Endothelial cell of umbilical vein (primary cell): ENCODE measurements around the gene LRRC28. TPM values are rescaled to one million over a fixed set of nuclear protein-coding genes. Genes with fewer than 3 reads are reported as not detected.

Source experiments
- BruUV-seq: library from RNA; stranded (reverse); fragments of 400-500 nt; replicated peaks from 2 replicates; lab custom pipeline; 2021; lab: Mats Ljungman, UMichigan
- CTCF ChIA-PET: fragments of 300-600, 350-600 bp; sonication (Branson Sonifier 250); formaldehyde crosslinking; loops from one replicate; lab custom pipeline; 2021; ENCODE audit warnings: antibody characterized with exemption, inconsistent platforms; lab: Charles Lee
- POLR2A ChIA-PET: fragments of 300-600, 350-600 bp; sonication (Branson Sonifier 250); formaldehyde crosslinking; loops from one replicate; lab custom pipeline; 2021; ENCODE audit warnings: antibody characterized with exemption, inconsistent platforms; lab: Charles Lee
- DNase-seq: peaks from one replicate; pipeline ENCODE4 v3.0.0-alpha.2; 2011; ENCODE audit warnings: low read depth, low spot score
- FAIRE-seq: peaks from 2 replicates; lab custom pipeline; 2011; peaks lifted over from hg19 to GRCh38; lab: Jason Lieb, UNC
- H2AFZ ChIP-seq: 2 replicates; pipeline ENCODE4 v1.6.0; 2012; ENCODE audit warnings: low read depth, low read length, control low read depth, inconsistent platforms
- H3K27ac ChIP-seq: 2 replicates; pipeline ENCODE4 v1.5.1; 2011; ENCODE audit warnings: low read depth, mild to moderate bottlenecking, control low read depth, low read length, moderate library complexity; ENCODE audit not compliant: insufficient read depth
- H3K27me3 ChIP-seq, 2 experiments: 2 replicates each; pipeline versions ENCODE4 v1.6.0 to v1.6.1; 2011; ENCODE audit warnings: low read length in 2 of 2, mixed read lengths in 1 of 2; ENCODE audit not compliant: control insufficient read depth in 2 of 2, insufficient read depth in 2 of 2
- H3K36me3 ChIP-seq, 2 experiments: 2 replicates in 1 of 2; 3 replicates in 1 of 2; pipeline ENCODE4 v1.5.1; 2011; ENCODE audit warnings: low read length in 2 of 2, mild to moderate bottlenecking in 1 of 2, moderate library complexity in 1 of 2; ENCODE audit not compliant: control insufficient read depth in 2 of 2, insufficient read depth in 2 of 2; ENCODE audit errors: extremely low read depth in 1 of 2
- H3K4me1 ChIP-seq: 3 replicates; pipeline ENCODE4 v1.5.1; 2011; ENCODE audit warnings: mild to moderate bottlenecking, low read length; ENCODE audit not compliant: control insufficient read depth, insufficient read depth; ENCODE audit errors: extremely low read depth
- H3K4me2 ChIP-seq: 2 replicates; pipeline ENCODE4 v1.6.1; 2011; ENCODE audit warnings: low read length, control low read depth, mixed read lengths; ENCODE audit not compliant: insufficient read depth
- H3K4me3 ChIP-seq, 3 experiments: fragments of 200-600 bp in 1 of 3; sonication (generic), shearing (Covaris generic) in 1 of 3; replicated peaks in 1 of 3; 2 replicates each; pipeline ENCODE4 v1.5.1; 2011 to 2016; ENCODE audit warnings: control low read depth in 3 of 3, low read length in 3 of 3, mild to moderate bottlenecking in 2 of 3, inconsistent platforms in 1 of 3, low read depth in 1 of 3, moderate library complexity in 1 of 3; ENCODE audit not compliant: insufficient read depth in 1 of 3
- H3K79me2 ChIP-seq: 2 replicates; pipeline ENCODE4 v1.6.0; 2012; ENCODE audit warnings: low read length, inconsistent platforms; ENCODE audit not compliant: control insufficient read depth, insufficient read depth
- H3K9ac ChIP-seq: replicated peaks from 2 replicates; pipeline ENCODE3; 2011; ENCODE audit warnings: low read length, control low read depth; ENCODE audit not compliant: insufficient read depth; ENCODE audit errors: extremely low read depth
- H3K9me1 ChIP-seq: replicated peaks from 3 replicates; pipeline ENCODE4 v1.6.0; 2011; ENCODE audit warnings: mild to moderate bottlenecking, low read length; ENCODE audit not compliant: control insufficient read depth, insufficient read depth; ENCODE audit errors: extremely low read depth
- H3K9me3 ChIP-seq: replicated peaks from 2 replicates; pipeline ENCODE4 v1.5.1; 2012; ENCODE audit warnings: low read length, inconsistent platforms; ENCODE audit not compliant: control insufficient read depth, insufficient read depth
- H4K20me1 ChIP-seq: replicated peaks from 2 replicates; pipeline ENCODE3; 2011; ENCODE audit warnings: mild to moderate bottlenecking, low read length; ENCODE audit not compliant: control insufficient read depth, insufficient read depth; ENCODE audit errors: extremely low read depth
- EZH2 ChIP-seq: IDR thresholded peaks from 2 replicates; pipeline ENCODE4 v1.6.1; 2012; ENCODE audit warnings: borderline replicate concordance, low read depth, mild to moderate bottlenecking, moderate library complexity, low read length, inconsistent platforms; ENCODE audit not compliant: severe bottlenecking
- FOS ChIP-seq: IDR thresholded peaks from 2 replicates; pipeline ENCODE4 v1.6.1; 2011; ENCODE audit warnings: mild to moderate bottlenecking, low read length, moderate library complexity, borderline replicate concordance; ENCODE audit not compliant: insufficient read depth
- MAX ChIP-seq: IDR thresholded peaks from 2 replicates; pipeline ENCODE4 v1.6.1; 2011; ENCODE audit not compliant: insufficient read depth, insufficient read length
- MYC ChIP-seq: IDR thresholded peaks from one replicate; pipeline ENCODE4 v1.6.1; 2011; ENCODE audit warnings: mild to moderate bottlenecking, low read depth, low read length
- POLR2A ChIP-seq: IDR thresholded peaks from 2 replicates; pipeline ENCODE4 v1.6.1; 2012; ENCODE audit warnings: low read depth, mild to moderate bottlenecking, control low read depth, low read length
- POLR2AphosphoS5 ChIP-seq: IDR thresholded peaks from 2 replicates; pipeline ENCODE4 v1.6.1; 2012; ENCODE audit warnings: low read depth, mild to moderate bottlenecking, control low read depth, low read length, moderate library complexity; ENCODE audit not compliant: insufficient read depth
- dilution Hi-C: fragments of 300-500 bp; cut with MboI; formaldehyde crosslinking; loops from one replicate; pipeline ENCODE4 v1.15.0; 2019; ENCODE audit warnings: low sequenced_read_pairs; ENCODE audit not compliant: extremely low pct_ligation_motif_present
- intact Hi-C: fragments of 100-400 bp; cut with micrococcal nuclease; formaldehyde crosslinking; loops from one replicate; pipeline ENCODE4 v1.10.0; 2022
- polyA plus RNA-seq, 4 experiments: library from polyadenylated mRNA; depleted of rRNA in 3 of 4; stranded (reverse) in 3 of 4; unstranded in 1 of 4; fragments of >200 nt; gene quantifications; 2 replicates each; pipeline versions ENCODE4 v1.2.1 to v1.2.3, GENCODE V29; 2011 to 2012; ENCODE audit warnings: missing spikeins in 1 of 4
- total RNA-seq: library from RNA; stranded (reverse); gene quantifications from 2 replicates; pipeline ENCODE4 v1.2.3, GENCODE V29; 2021
- TF ChIP-seq, protein P1 (sequence below), 2 donors: IDR thresholded peaks; 1 replicate in 1 of 2; 2 replicates in 1 of 2; pipeline ENCODE4 v1.5.1; 2011; ENCODE audit warnings: low read length in 2 of 2, mild to moderate bottlenecking in 2 of 2, moderate library complexity in 2 of 2, control low read depth in 1 of 2, inconsistent platforms in 1 of 2, low read depth in 1 of 2; ENCODE audit not compliant: insufficient read depth in 1 of 2; ENCODE audit errors: extremely low read depth in 1 of 2

Gene LRRC28
- total and polyA plus RNA-seq, 2 donors (not counting 3 experiments of a cell fraction or from before 2014, with no cell fraction given): 19.6 to 26.7 TPM

DNA sequence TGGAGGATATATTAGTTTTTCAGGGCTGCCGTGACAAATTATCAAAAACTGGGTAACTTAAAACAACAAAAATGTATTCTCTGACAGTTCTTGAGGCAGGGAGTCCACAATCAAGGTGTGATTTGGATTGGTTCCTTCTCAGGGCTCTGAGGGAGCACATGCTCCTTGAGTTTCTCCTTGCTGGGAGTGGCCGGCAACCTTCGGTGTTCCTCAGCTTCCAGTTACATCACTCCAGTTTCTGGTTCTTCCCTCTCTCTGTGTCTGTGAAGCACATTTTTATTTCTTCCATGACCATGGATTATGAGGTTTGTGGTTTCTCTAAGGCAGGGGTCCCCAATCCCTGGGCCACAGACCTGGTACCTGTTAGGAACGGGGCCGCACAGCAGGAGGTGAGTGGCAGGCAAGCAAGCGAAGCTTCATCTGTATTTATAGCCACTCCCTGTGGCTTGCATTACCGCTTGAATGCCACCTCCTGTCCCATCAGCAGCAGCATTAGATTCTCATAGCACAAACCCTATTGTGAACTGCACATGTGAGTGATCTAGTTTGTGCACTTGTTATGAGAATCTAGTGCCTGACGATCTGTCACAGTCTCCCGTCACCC lies 24.3 kb downstream of the LRRC28 start:
- CTCF ChIA-PET: interaction anchor here (1.2 to 11.2 kb wide), 5 partner anchors 96 to 480 kb away, joined by 3 to 230 read pairs (median 64); partner anchors contain the start of gene LYSMD4
- intact Hi-C loops (no loop called here), dilution Hi-C loops (loop anchor here (25.0 kb wide), 1 partner anchor 437 kb away; no protein-coding TSS in a partner anchor)
- H4K20me1 ChIP-seq: no peaks in the 10 kb centered on the region
- no peaks in the 10 kb centered on the region for H3K9me3 ChIP-seq
- POLR2A ChIA-PET: no interaction called here
- no peaks in the 10 kb centered on the region for H3K27me3 ChIP-seq
- H3K4me3 ChIP-seq: no peak overlapping the region
- FAIRE-seq (no peak), DNase-seq (no peak)
- no peaks in the 10 kb centered on the region for H3K36me3 ChIP-seq
- no peaks in the 10 kb centered on the region for H3K9me1 ChIP-seq
- H3K4me1 ChIP-seq: no peaks in the 10 kb centered on the region
- H3K79me2 ChIP-seq: no peaks in the 10 kb centered on the region
- H3K4me2 ChIP-seq: no peak overlapping the region
- TF ChIP-seq MAX (no peak), MYC (no peak), EZH2 (no peak), FOS (no peak), POLR2A (no peak), POLR2AphosphoS5 (no peak)
- TF ChIP-seq, protein P1, sequence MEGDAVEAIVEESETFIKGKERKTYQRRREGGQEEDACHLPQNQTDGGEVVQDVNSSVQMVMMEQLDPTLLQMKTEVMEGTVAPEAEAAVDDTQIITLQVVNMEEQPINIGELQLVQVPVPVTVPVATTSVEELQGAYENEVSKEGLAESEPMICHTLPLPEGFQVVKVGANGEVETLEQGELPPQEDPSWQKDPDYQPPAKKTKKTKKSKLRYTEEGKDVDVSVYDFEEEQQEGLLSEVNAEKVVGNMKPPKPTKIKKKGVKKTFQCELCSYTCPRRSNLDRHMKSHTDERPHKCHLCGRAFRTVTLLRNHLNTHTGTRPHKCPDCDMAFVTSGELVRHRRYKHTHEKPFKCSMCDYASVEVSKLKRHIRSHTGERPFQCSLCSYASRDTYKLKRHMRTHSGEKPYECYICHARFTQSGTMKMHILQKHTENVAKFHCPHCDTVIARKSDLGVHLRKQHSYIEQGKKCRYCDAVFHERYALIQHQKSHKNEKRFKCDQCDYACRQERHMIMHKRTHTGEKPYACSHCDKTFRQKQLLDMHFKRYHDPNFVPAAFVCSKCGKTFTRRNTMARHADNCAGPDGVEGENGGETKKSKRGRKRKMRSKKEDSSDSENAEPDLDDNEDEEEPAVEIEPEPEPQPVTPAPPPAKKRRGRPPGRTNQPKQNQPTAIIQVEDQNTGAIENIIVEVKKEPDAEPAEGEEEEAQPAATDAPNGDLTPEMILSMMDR (IDR thresholded peaks at IDR 0.05; ENCODE audit: extremely low read depth in 1 of 2, insufficient read depth in 1 of 2, low read depth in 1 of 2, low read length in 2 of 2): no peak
- H3K9ac ChIP-seq: no peak overlapping the region
- no peak overlapping the region for H2AFZ ChIP-seq
- BruUV-seq: no TSS peak
- no peak overlapping the region for H3K27ac ChIP-seq
